Smooth muscle cell of the brain vasculature (primary cell): Measurements from ENCODE around the gene INPP5A.

Source experiments
- DNase-seq: peaks from one replicate; pipeline ENCODE4 v3.0.0-alpha.2; 2012; ENCODE audit warnings: low read depth, low spot score

INPP5A gene

DNA sequence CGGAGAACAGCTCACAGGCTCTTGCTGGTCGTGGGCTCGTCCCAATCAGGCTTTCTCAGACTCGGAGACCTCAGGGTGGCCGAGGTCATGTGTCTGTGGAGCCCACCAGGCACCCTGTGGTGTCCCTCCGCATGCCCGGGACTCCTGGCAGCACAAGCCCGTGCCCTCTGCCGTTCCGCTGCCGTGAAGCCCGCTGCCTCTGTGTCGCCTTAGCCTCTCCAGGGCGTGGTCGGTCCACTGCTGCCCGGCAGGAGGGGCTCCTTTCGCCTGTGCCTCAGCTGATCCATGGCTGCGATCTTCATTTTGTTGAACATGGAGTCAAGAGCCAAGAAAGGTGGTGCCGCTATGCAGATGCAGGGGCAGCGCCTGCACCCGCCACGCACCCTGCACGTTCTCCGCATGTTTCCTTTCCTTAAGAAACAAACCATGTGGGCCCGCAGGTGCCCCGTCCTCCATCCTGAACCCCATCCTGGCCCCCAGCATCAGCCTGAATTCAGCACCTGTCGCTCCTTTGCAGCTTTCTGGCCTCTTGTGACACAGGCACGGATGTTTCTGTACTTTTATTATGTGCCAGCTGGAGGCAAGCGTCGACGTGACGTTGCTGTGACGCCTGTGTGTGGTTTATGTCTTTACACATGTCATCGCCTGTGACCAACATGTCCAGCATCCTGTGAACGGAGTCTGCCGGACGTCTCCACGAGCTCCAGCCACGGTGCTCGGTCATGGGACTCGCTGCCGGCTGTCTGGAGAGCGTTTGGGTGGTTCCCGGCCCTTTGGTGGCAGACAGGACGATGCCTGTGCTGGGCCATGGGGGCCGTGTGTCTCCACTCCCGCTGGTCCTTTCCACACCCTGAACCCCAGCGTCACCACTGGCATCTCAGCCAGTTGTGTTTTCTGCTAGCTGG, 178.4 kb downstream of the INPP5A start:
- DNase-seq: no peak

DNA sequence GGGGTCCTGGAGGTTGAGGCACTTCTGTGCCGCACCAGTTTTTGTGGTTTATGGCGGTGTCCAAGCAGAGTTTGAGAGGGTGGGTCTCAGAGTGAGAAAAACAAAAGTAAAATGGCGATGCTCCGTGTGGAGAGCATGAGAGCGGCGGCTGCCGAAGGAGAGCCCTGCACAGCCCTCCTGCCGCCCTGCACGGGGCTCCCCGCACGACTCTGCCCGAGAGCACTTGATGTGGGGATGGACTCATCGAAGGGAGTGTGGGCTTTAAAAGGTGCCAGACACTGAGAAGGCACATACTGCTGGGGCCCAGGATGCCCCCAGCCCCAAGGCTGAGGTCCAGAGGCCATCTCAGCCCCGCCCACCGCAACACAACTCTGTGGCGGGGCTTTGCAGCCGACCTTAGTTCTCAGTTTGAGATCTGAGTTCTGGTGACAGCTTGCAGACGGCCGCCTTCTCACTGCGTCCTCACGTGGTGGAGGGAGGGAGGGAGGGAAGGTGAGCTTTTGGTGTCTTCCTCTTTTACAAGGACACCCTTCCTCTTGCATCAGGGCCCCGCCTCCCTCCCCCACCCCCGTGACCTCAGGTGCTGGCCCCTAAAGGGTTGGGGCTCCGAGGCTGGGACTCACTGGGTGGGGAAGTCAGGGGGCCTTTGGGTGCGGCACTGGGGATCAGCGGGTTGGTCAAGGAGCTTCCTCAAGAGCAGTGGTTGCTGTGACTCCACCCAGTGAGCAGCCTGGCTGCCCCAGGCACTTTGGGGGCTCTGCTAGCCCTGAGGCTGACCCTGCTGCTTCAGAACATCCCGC, 179.3 kb downstream of the INPP5A start:
- DNase-seq: no peak

DNA sequence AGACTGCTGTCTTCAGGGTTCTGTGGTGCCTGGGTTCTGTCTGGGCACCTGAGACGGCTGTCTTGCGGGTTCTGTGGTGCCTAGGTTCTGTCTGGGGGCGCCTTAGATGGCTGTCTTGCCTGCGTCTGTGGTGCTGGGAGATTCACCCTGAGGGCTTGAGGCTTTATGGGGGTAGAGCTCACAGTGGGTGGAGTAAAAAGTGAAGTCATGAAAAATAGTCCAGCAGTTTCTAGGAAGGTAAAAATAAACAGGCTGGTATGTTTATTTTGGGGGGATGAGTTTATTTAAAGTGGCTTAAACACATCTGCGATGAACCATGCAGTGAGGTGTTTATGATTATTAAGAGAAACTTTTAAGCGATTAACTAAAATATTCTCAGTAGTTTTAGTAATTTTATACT, 184.1 kb downstream of the INPP5A start:
- no peak for DNase-seq

GRCh38 chr10:132722394-132723329, 185.1 kb downstream of the INPP5A start:
- DNase-seq: no peak

DNA sequence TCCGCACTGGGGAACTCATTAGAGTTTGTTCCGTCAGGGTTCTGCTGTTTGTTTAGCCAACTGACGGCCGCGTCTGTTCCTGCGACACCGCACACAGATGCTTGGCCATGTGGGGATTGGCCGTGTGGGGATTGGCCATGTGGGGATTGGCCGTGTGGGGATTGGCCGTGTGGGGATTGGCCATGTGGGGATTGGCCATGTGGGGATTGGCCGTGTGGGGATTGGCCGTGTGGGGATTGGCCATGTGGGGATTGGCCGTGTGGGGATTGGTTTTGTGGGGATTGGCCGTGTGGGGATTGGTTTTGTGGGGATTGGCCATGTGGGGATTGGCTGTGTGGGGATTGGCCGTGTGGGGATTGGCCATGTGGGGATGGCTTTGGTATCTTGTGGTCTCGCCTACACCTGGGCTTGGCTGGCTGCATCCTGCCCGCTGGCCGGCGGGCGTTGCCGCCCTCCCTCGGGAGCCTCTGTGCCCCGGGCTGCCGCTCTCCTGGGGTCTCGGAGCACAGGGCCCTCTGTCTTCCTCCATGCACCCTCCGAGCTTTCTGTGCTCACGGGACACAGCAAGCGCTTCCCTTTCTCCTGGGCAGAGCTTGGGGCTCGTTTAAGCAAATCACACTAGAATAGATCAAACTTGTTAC, 185.9 kb downstream of the INPP5A start:
- no peak for DNase-seq

DNA sequence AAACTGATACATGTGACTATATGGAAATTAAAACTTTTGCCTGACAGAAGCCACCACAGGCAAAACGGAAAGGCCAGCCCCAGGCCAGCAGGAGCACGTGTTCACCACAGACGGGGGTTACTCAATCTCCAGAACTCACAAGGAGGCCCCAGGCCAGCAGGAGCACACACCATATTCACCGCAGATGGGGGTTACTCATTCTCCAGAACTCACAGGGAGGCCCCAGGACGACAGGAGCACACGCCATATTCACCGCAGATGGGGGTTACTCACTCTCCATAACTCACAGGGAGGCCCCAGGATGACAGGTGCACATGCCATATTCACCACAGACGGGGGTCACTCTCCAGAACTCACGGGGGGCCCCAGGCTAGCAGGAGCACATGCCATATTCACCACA, 186.9 kb downstream of the INPP5A start:
- DNase-seq: no peak

- DNase-seq: no peak
Observed at GRCh38 chr10:132725202-132725601, 187.6 kb downstream of the INPP5A start.

DNA sequence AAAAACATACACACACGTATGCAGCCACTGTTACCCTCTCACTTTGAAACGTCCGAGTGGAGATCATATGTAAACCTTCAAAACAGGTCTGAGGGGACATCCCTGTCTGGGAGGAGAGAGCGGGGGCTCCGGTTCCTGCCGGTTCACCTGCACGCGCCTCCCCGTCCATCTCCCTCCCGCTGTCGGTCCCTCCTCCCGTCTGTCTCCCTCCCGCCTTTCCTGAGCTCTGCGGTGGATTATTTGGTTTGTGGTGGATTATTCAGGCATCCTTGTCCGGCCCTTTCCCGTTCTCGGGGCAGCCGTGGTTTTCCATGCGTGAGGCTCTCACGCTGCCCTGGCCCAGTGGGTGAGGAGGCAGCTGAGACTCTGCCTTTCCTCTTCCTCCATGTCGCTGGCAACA, 188.6 kb downstream of the INPP5A start:
- no peak for DNase-seq

GRCh38 chr10:132726951-132727350, 189.4 kb downstream of the INPP5A start:
- no peak for DNase-seq

DNA sequence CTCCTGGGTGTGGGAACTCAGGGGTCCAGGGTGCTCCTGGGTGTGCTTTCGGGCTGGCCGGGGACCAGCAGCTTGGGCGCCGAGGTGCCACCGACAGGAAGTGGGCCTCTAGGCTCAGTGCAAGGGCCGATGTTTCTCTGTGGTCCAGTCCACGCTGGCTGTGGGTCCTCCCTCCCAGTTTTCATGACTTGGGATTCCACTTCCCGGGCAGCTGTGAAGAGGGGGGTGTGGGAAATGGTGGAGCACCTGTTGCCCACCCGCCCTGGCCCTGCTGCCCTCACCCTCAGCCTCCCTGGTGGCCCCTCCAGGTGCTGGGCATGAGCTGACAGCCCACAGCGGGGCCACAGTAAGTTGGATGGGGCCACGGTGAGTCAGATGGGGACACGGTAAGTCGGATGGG, 189.8 kb downstream of the INPP5A start:
- no peak for DNase-seq

DNA sequence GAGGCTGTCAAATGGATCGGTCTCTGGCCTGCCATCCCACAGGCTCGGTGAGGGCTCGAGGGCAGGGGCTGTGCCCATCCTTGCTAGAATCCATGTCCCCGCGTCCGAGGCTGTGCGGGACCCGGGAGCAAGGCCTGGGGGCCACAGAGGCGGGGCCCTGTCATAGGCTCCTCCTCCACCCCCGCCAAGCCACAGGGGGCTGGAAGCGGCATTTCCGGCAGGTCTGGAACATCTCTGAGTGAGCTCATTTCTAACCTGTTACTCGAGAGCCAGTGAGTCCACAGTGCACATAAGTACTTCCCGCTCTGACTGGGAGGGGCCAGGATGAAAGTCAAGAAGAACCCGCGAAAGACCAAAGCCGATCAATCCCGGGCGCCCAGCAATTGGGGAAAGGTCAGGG, 190.7 kb downstream of the INPP5A start:
- DNase-seq: no peak

GRCh38 chr10:132728741-132729140, 191.2 kb downstream of the INPP5A start:
- DNase-seq: no peak

DNA sequence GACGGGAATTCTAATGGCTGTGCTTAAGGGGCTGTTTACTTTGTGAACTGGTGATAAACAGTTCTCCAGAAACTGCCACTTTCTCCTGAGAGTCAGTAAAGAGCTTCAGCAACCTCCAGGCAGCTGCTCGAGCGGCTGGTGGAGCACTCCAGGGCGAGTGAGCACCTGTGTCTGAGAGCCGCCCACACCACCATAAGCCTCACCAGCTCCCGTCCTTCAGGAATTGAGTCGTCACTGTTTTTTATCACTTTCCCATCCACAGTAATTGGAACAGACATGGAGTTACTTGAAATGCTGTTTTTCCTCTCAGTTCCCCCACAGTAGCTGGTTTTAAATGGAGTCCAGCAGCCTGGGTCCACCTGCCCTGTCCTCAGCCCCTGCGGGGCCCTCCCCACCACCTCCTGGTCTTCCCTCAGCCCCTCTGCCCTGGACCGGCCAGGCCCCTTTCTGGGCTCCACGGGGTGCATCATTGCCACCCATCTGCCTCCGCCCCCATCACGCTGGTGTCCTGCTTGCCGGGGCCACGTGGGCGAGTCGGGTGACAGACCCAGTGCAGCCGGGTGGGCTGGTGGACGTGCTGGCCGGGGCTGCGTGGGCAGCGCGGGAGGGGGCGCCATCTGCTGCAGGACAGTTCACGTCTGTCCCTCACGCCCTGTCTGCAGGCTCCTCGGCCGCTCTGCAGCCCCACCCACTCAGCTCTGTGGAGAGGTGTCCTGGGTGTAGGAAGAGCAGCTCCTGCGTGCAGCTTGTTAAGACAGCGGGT, 192.4 kb downstream of the INPP5A start:
- no peak for DNase-seq

DNA sequence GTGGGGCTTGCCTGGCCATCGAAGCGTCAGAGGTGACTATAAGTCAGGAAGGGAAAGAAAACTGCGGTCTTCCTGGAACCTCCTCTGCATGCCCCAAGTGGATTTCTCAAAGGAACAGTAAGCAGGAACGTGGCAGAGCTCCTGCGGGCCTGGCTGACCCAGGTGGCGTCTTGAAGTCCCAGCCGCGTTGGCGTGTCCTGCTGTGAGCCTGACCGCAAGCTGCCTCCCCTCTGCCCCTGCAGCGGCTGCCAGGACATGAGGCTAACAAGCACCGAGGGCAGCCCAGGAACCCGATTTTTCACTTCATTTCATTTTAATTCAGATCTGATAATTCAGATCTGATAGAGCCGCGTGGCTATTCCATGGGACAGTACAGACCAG, 193.0 kb downstream of the INPP5A start:
- no peak for DNase-seq

DNA sequence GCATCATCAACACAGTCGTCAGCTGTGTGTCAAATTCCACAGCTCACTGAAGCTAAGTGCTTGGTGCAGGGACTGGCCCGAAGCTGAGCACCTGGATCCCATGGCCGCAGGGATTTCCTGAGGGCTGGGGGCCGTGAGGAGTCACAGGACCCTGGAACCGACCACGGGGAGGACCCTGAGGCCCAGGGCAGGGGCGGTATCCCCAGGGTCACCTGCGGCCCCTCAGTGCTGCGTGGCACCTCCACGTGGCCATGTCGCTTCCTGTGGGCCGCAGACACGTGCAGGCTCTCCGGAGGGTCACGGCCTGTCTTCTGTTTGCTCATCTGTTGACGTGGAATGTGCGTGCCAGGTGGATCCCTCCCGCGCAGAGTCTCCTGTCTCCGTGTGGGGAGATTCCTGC, 194.9 kb downstream of the INPP5A start:
- DNase-seq: no peak

DNA sequence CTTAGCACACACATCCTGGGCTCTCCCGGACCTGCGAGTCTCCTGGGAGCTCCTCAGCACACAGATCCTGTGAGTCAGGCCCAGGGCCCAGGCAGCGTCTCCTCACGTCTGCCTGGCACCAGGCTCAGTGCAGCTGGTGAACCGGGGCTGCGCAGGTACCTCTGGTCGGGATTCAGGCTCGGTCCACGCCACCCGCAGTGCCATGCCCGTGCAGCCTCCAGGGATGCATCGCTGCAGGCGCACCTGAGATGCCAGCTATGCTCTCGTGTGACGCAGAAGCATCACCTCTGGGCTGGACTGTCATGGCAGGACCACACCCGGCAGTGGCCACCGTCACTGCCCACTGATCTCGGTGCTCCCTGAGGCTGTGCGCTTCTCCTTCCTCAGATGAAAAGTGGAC, 196.3 kb downstream of the INPP5A start:
- DNase-seq: no peak

DNA sequence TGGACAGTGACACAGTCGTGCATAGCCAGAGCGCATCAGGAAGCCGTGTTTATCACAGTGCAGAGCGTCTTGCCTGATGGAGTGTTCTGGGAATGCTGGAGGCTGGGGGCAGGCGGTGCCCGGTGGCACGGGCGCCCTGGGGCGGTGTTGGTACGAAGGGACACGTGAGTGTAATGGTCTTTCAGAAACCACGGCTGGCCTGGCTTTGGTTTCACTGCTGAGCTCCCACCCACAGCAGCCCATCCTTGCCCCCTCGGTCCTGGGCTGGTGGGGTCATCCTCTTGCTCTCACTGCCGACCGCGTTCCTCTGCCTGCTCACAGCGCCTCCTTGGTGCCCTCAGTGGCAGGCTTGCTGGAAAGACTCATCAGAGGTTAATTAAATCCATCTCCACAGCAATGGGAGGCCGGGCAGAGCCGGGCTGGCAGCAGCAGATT, 197.8 kb downstream of the INPP5A start:
- no peak for DNase-seq

GRCh38 chr10:132735923-132736391, 198.4 kb downstream of the INPP5A start:
- no peak for DNase-seq

- DNase-seq: no peak
Observed at GRCh38 chr10:132737390-132738048, 199.9 kb downstream of the INPP5A start.
